K562 (cell line): ENCODE measurements around the gene TRAPPC4. TPM values are rescaled to one million over a fixed set of nuclear protein-coding genes. Genes with fewer than 3 reads are reported as not detected.

Experiments
- CREM ChIP-seq: IDR thresholded peaks from 2 replicates; pipeline ENCODE4 v1.6.1; 2014; ENCODE audit warnings: antibody characterized with exemption, low read depth
- CTCF ChIP-seq, 3 experiments: IDR thresholded peaks in 2 of 3; conservative IDR thresholded peaks in 1 of 3; 2 replicates each; pipeline ENCODE4 v1.5.1; 2011 to 2012; ENCODE audit warnings: low read length in 3 of 3, mild to moderate bottlenecking in 3 of 3, control low read depth in 2 of 3, improper control_type of control experiment in 1 of 3, inconsistent platforms in 1 of 3, low read depth in 1 of 3, mixed read lengths in 1 of 3, moderate library complexity in 1 of 3; ENCODE audit not compliant: insufficient read depth in 2 of 3
- DACH1 ChIP-seq: fragments of 450-650 bp; IDR thresholded peaks from 2 replicates; pipeline ENCODE4 v1.6.1; 2018; ENCODE audit not compliant: partially characterized antibody
- EP400 ChIP-seq: fragments of 450-650 bp; IDR thresholded peaks from 2 replicates; pipeline ENCODE4 v1.6.1; 2017; ENCODE audit warnings: antibody characterized with exemption, mild to moderate bottlenecking, moderate library complexity
- ESRRA ChIP-seq: fragments of 450-650 bp; IDR thresholded peaks from 2 replicates; pipeline ENCODE4 v1.6.1; 2014; ENCODE audit warnings: low read depth, mild to moderate bottlenecking, moderate library complexity, borderline replicate concordance
- HNRNPK ChIP-seq: fragments of 200-400 bp; formaldehyde crosslinking; IDR thresholded peaks from one replicate; pipeline ENCODE4 v1.6.1; 2018; ENCODE audit warnings: mild to moderate bottlenecking, low read depth, low read length; ENCODE audit not compliant: poor library complexity, severe bottlenecking
- IFI16 ChIP-seq: fragments of 250-450 bp; sonication (Bioruptor Pico); IDR thresholded peaks from 2 replicates; pipeline ENCODE4 v2.1.2; 2022; ENCODE audit warnings: mild to moderate bottlenecking, inconsistent platforms
- NR2C1 ChIP-seq, 2 experiments: fragments of 450-650 bp; IDR thresholded peaks; 2 replicates each; pipeline ENCODE4 v1.6.1; 2017; ENCODE audit warnings: mild to moderate bottlenecking in 2 of 2, antibody characterized with exemption in 1 of 2, inconsistent platforms in 1 of 2, missing compliant biosample characterization in 1 of 2, missing genetic modification characterization in 1 of 2
- NR2F6 ChIP-seq: fragments of 450-650 bp; formaldehyde crosslinking; IDR thresholded peaks from 2 replicates; pipeline ENCODE4 v1.4.0; 2020; ENCODE audit warnings: mild to moderate bottlenecking
- NRF1 ChIP-seq, 2 experiments: fragments of 450-650 bp; IDR thresholded peaks in 1 of 2; conservative IDR thresholded peaks in 1 of 2; 2 replicates each; pipeline ENCODE4 v1.6.1; 2014; ENCODE audit warnings: mild to moderate bottlenecking in 2 of 2
- PHF8 ChIP-seq: fragments of 200-600 bp; sonication (generic); IDR thresholded peaks from 2 replicates; pipeline ENCODE4 v1.6.1; 2012; ENCODE audit warnings: mixed run types, mild to moderate bottlenecking, inconsistent platforms, low read length, moderate library complexity, borderline replicate concordance
- RB1 ChIP-seq: fragments of 450-650 bp; IDR thresholded peaks from 2 replicates; pipeline ENCODE4 v1.6.1; 2017; ENCODE audit warnings: low read depth, mild to moderate bottlenecking
- RBM14 ChIP-seq: fragments of 200-400 bp; formaldehyde crosslinking; IDR thresholded peaks from 2 replicates; pipeline ENCODE4 v1.6.1; 2018; ENCODE audit warnings: low read depth, mild to moderate bottlenecking, low read length, moderate library complexity, borderline replicate concordance; ENCODE audit not compliant: insufficient read depth
- RREB1 ChIP-seq: fragments of 250-450 bp; sonication (Bioruptor Pico); IDR thresholded peaks from 2 replicates; pipeline ENCODE4 v1.4.0; 2020
- SIN3B ChIP-seq: fragments of 450-650 bp; IDR thresholded peaks from 2 replicates; pipeline ENCODE4 v1.6.1; 2017; ENCODE audit warnings: low read depth, mild to moderate bottlenecking, moderate library complexity
- THRB ChIP-seq: fragments of 450-650 bp; formaldehyde crosslinking; conservative IDR thresholded peaks from 2 replicates; pipeline ENCODE4 v1.4.0; 2022; ENCODE audit warnings: mild to moderate bottlenecking, missing genetic modification characterization
- ZEB2 ChIP-seq: fragments of 450-650 bp; IDR thresholded peaks from 2 replicates; pipeline ENCODE4 v1.6.1; 2016
- ZNF324 ChIP-seq: fragments of 250-450 bp; sonication (Bioruptor Pico); IDR thresholded peaks from 2 replicates; pipeline ENCODE4 v1.4.0; 2020; ENCODE audit warnings: mild to moderate bottlenecking
- ZNF77 ChIP-seq: fragments of 250-450 bp; sonication (Bioruptor Pico); IDR thresholded peaks from 2 replicates; pipeline ENCODE4 v1.5.0; 2020
- polyA plus RNA-seq, 8 experiments: library from polyadenylated mRNA; depleted of rRNA in 4 of 8; stranded (reverse) in 5 of 8; unstranded in 3 of 8; fragments of >200 nt; fragmentation: Nextera tagmentation in 2 of 8; fragmentation: Illumina TruSeq in 1 of 8; extraction: Ambion mirVana in 2 of 8; extraction: Trizol in 1 of 8; gene quantifications; 2 replicates each; pipeline versions ENCODE4 v1.2.1 to v1.2.3, GENCODE V29; 2011 to 2014; ENCODE audit warnings: inconsistent platforms in 1 of 8, missing spikeins in 1 of 8
- total RNA-seq, 7 experiments: library from RNA; depleted of rRNA in 6 of 7; stranded (reverse); fragments of >200 nt in 6 of 7; fragmentation: Illumina TruSeq in 2 of 7; extraction: Trizol in 2 of 7; gene quantifications; 2 replicates each; pipeline versions ENCODE4 v1.2.1 to v1.2.3, GENCODE V29; 2011 to 2021; ENCODE audit warnings: low replicate concordance in 1 of 7

TRAPPC4 gene
- total and polyA plus RNA-seq, 9 of the 15 experiments (the other 6 are each of a cell fraction or from before 2014, with no cell fraction given), result 121 to 524 (median 142) TPM

DNA sequence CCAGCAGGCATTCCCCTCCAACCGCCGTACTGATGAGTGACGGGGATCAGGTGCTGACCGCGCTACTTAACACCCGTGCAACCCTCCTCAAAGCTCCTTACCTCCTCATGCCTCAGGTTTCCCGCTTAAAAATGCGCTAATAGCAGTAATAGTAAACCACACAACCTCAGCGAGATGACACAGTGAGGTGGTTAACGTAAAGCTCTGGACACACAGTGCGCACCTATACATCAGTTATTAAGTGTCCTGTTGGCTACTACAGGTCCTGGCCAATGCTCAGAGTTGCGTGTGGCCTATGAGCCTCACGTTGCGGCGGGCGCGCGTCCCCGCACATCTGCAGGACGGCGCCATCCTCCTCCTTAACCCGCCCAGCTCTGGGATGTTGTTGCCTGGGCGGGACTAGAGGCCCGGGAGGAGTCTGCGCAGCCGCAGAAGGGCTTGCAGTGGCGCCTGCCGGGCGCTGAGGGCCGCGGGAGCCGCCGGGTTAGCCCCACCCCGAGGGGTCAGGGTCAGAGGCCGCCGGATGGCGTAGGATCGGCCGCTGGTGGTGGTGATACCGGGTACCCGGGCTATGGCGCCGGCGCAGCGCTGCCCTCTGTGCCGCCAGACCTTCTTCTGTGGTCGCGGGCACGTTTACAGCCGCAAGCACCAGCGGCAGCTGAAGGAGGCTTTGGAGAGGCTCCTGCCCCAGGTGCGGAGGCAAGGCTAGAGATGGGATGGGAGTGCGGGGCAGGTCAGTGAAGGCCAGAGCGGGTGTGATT lies 20.8 kb upstream of the TRAPPC4 start, which contains the start of gene CENATAC (continued):
- TF ChIP-seq RREB1 (CRISPR knock-in tag) (peak; percentile 76), CREM (peak; percentile 55; the same call in 1 of the 2 replicates), ZNF77 (CRISPR knock-in tag) (no peak), RBM14 (no peak), NRF1 (conservative IDR thresholded peaks at IDR 0.05 in 1 of 2, IDR thresholded peaks at IDR 0.05 in 1 of 2) (peak; percentile 90 to 92), ESRRA (peak; percentile 59; the same call in 1 of the 2 replicates), ZEB2 (0 out of 2 replicates have a peak, but pooled peaks have one; percentile 14), DACH1 (peak; percentile 5), RB1 (peak; percentile 55; the same call in 1 of the 2 replicates), ZNF324 (CRISPR knock-in tag) (0 out of 2 replicates have a peak, but pooled peaks have one; percentile 55), SIN3B (peak; percentile 55; the same call in 1 of the 2 replicates), NR2F6 (no peak), THRB (CRISPR knock-in tag) (0 out of 2 replicates have a peak, but pooled peaks have one; percentile 28), EP400 (peak; percentile 70), NR2C1 (IDR thresholded peaks at IDR 0.05) (peak; percentile 99), NR2C1 (tag; IDR thresholded peaks at IDR 0.05) (peak; percentile 99), HNRNPK (no peak), CTCF (IDR thresholded peaks at IDR 0.05 in 2 of 3, conservative IDR thresholded peaks at IDR 0.05 in 1 of 3; ENCODE audit: insufficient read depth in 2 of 3, low read depth in 1 of 3, low read length in 3 of 3) (peak; percentile 10 to 24 (median 16); a peak in 1 of 6 replicates), PHF8 (peak; percentile 96; the same call in 1 of the 2 replicates), IFI16 (CRISPR knock-in tag) (no peak)
